ENCODE data around the gene PARD3B. TPM values are rescaled to one million over a fixed set of nuclear protein-coding genes. Genes with fewer than 3 reads are reported as not detected.

Gene PARD3B
- polyA plus RNA-seq, 3 donors: not detected

GRCh38 chr2:204972606-204973336 is 427.5 kb downstream of the PARD3B start:
- Histone ChIP-seq H3K9ac (ENCODE audit: insufficient read depth, low read length, poor library complexity, severe bottlenecking) (no peak overlapping the region), H3K4me3 (replicated peaks in 1 of 3; ENCODE audit: low read depth in 2 of 3, low read length in 3 of 3) (no peak overlapping the region), H3K27me3 (ENCODE audit: control insufficient read depth in 2 of 2, insufficient read depth in 2 of 2, low read length in 2 of 2) (no peaks in the 10 kb centered on the region), H3K9me3 (replicated peaks in 1 of 2; ENCODE audit: control insufficient read depth in 1 of 2, insufficient read depth in 1 of 2, low read length in 2 of 2) (peaks cover 0 to 1% of the 10 kb centered on the region in 2 donors), H4K20me1 (ENCODE audit: insufficient read depth, low read length) (no peaks in the 10 kb centered on the region), H3K27ac (ENCODE audit: low read depth in 1 of 2, low read length in 2 of 2) (no peak overlapping the region), H3K4me1 (ENCODE audit: control insufficient read depth in 1 of 2, insufficient read depth in 2 of 2, low read length in 2 of 2) (peaks cover under 1 to 2% of the 10 kb centered on the region in 2 donors), H3K36me3 (replicated peaks in 1 of 2; ENCODE audit: control insufficient read depth in 1 of 2, insufficient read depth in 2 of 2, low read length in 2 of 2) (no peaks in the 10 kb centered on the region), H3K4me2 (replicated peaks; ENCODE audit: extremely low read depth, low read length, poor library complexity, severe bottlenecking) (no peak overlapping the region), H2AFZ (ENCODE audit: insufficient read depth, low read depth, low read length, poor library complexity, severe bottlenecking) (no peak overlapping the region), H3K79me2 (ENCODE audit: insufficient read depth, low read length) (no peaks in the 10 kb centered on the region)
- H3K9me3 Mint-ChIP-seq: peaks cover 0 to 8% (median 3%) of the 10 kb centered on the region in 7 donors
- intact Hi-C loops (cut with micrococcal nuclease): no loop called here
- 88% methylated on average over 2 of the region's 5 CpGs for WGBS (ENCODE audit: insufficient coverage)
- no peak for TF ChIP-seq CTCF (IDR thresholded peaks at IDR 0.05)
- no peak overlapping the region for H3K4me3 Mint-ChIP-seq
- no peak for DNase-seq
- peaks cover under 1% of the 10 kb centered on the region for H3K4me1 Mint-ChIP-seq
- no peaks in the 10 kb centered on the region for H3K36me3 Mint-ChIP-seq
- H3K27ac Mint-ChIP-seq: no peak overlapping the region
- peaks cover 0 to 2% (median 0%) of the 10 kb centered on the region in 3 donors for H3K27me3 Mint-ChIP-seq (ENCODE audit: low read depth in 3 of 3)

GRCh38 chr2:204973616-204974015 is 428.3 kb downstream of the PARD3B start:
- H3K27ac Mint-ChIP-seq: no peak overlapping the region
- WGBS (ENCODE audit: insufficient coverage): no CpG with 5 or more reads among the region's 2 CpGs
- intact Hi-C loops (cut with micrococcal nuclease): no loop called here

More at GRCh38 chr2:204973616-204974015, 428.3 kb downstream of the PARD3B start:
- Histone ChIP-seq H2AFZ (ENCODE audit: insufficient read depth, low read depth, low read length, poor library complexity, severe bottlenecking) (no peak overlapping the region), H3K36me3 (replicated peaks in 1 of 2; ENCODE audit: control insufficient read depth in 1 of 2, insufficient read depth in 2 of 2, low read length in 2 of 2) (no peaks in the 10 kb centered on the region), H3K4me1 (ENCODE audit: control insufficient read depth in 1 of 2, insufficient read depth in 2 of 2, low read length in 2 of 2) (no peaks in the 10 kb centered on the region), H3K27ac (ENCODE audit: low read depth in 1 of 2, low read length in 2 of 2) (no peak overlapping the region), H4K20me1 (ENCODE audit: insufficient read depth, low read length) (no peaks in the 10 kb centered on the region), H3K4me3 (replicated peaks in 1 of 3; ENCODE audit: low read depth in 2 of 3, low read length in 3 of 3) (no peak overlapping the region), H3K27me3 (ENCODE audit: control insufficient read depth in 2 of 2, insufficient read depth in 2 of 2, low read length in 2 of 2) (no peaks in the 10 kb centered on the region), H3K79me2 (ENCODE audit: insufficient read depth, low read length) (no peaks in the 10 kb centered on the region), H3K4me2 (replicated peaks; ENCODE audit: extremely low read depth, low read length, poor library complexity, severe bottlenecking) (no peak overlapping the region), H3K9ac (ENCODE audit: insufficient read depth, low read length, poor library complexity, severe bottlenecking) (no peak overlapping the region), H3K9me3 (replicated peaks in 1 of 2; ENCODE audit: control insufficient read depth in 1 of 2, insufficient read depth in 1 of 2, low read length in 2 of 2) (peaks cover 0 to 4% of the 10 kb centered on the region in 2 donors)
- Mint-ChIP-seq H3K27me3 (ENCODE audit: low read depth in 3 of 3) (peaks cover 0 to 2% (median 0%) of the 10 kb centered on the region in 3 donors), H3K36me3 (no peaks in the 10 kb centered on the region), H3K4me3 (no peak overlapping the region), H3K4me1 (no peaks in the 10 kb centered on the region), H3K9me3 (peaks cover 0 to 8% (median 3%) of the 10 kb centered on the region in 7 donors)
- no peak for DNase-seq
- no peak for TF ChIP-seq CTCF (IDR thresholded peaks at IDR 0.05)

Data from CD14-positive monocyte (primary cell).